ENCODE data around the gene APOC3.
A peak's percentile ranks its signal among the peaks of the same experiment; 100 is the strongest.

APOC3 gene

GRCh38 chr11:116787786-116788486, 41.8 kb upstream of the APOC3 start, which contains the start of gene ZPR1:
Gene ZPR1, minus strand, starts transcription at chr11:116788023. Its CDS starts 33 bp downstream, at chr11:116787990.
- peak; percentile 81 to 89 for DNase-seq

DNA sequence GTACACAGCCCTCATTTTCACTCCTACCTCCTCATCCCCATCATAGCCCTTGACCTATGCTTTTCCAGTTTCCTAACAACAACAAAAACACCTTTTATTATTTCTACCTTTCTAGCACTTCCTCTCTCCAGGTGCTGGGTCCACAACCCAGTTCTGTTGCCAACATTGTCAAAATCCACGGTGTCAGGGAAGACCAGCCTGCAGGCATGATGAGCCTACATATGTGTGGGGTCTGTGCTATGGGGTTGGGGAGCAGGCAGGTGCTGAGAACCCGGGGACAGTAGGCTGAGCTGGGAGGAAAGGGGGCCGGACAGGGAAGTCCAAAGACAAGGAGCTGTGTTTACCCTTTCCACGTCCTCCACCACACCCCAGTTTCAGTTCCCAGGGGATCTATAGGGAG, 41.2 kb upstream of the APOC3 start:
- Histone ChIP-seq H3K27me3 (peaks cover 0 to 3% of the 10 kb centered on the region in 2 donors), H3K36me3 (peaks cover 27 to 32% (median 30%) of the 10 kb centered on the region in 3 donors), H3K4me3 (peak overlapping the region; percentile 98 to 100), H3K4me1 (peaks cover 0 to 35% (median 23%) of the 10 kb centered on the region in 4 donors), H3K27ac (peak overlapping the region; percentile 86 to 88), H3K9me3 (no peaks in the 10 kb centered on the region)
- no peak for DNase-seq
- intact Hi-C loops (cut with DNase I; ENCODE audit: low total_unique reads), result loop anchor here (10.0 kb wide), 1 partner anchor 446 kb away; the partner anchor contains the start of genes PCSK7 and RNF214
- no peak for TF ChIP-seq CTCF (IDR thresholded peaks at IDR 0.05)

More at GRCh38 chr11:116787786-116788486, 41.8 kb upstream of the APOC3 start, which contains the start of gene ZPR1:
- Histone ChIP-seq H3K9me3 (no peaks in the 10 kb centered on the region), H3K27ac (peak within 1 kb of the TSS; percentile 86 to 88), H3K4me1 (peaks cover 0 to 35% (median 23%) of the 10 kb centered on the region in 4 donors), H3K4me3 (peak within 1 kb of the TSS; percentile 98 to 100), H3K36me3 (peaks cover 33 to 38% (median 36%) of the 10 kb centered on the region in 3 donors), H3K27me3 (peaks cover 0 to 3% of the 10 kb centered on the region in 2 donors)
- TF ChIP-seq CTCF (IDR thresholded peaks at IDR 0.05), result peak in 1 of 2 experiments; percentile 31
- intact Hi-C loops (cut with DNase I; ENCODE audit: low total_unique reads), result loop anchor here (10.0 kb wide), 1 partner anchor 447 kb away; the partner anchor contains the start of genes PCSK7 and RNF214

DNA sequence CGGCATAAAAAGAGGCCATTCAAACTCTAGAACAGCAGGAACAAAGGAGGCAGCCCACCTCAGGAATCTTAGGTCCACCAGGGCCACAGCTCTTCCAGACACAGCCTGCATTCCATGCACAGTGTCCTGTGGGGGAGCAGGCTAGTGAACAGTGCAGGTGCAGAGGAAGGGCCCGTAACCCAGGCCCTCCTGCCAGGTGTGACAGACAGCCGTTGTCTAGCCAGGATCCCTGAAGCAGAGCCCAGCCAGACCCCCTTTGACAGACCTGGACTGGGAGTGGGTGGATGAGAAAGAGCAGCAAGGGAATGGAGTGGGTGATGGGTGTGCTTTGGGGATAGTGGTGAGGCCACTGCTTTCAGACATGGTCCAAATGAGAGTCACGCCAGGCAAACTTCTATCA, 40.7 kb upstream of the APOC3 start:
- no peaks in the 10 kb centered on the region for H3K9me3 ChIP-seq
- H3K36me3 ChIP-seq, result peaks cover 22 to 28% (median 26%) of the 10 kb centered on the region in 3 donors
- TF ChIP-seq CTCF (IDR thresholded peaks at IDR 0.05), result no peak
- intact Hi-C loops (cut with DNase I; ENCODE audit: low total_unique reads), result loop anchor here (10.0 kb wide), 1 partner anchor 446 kb away; the partner anchor contains the start of genes PCSK7 and RNF214
- H3K27ac ChIP-seq, result no peak overlapping the region
- peaks cover 0 to 3% of the 10 kb centered on the region in 2 donors for H3K27me3 ChIP-seq
- no peak overlapping the region for H3K4me3 ChIP-seq
- DNase-seq, result no peak
- H3K4me1 ChIP-seq, result peaks cover 0 to 35% (median 23%) of the 10 kb centered on the region in 4 donors

DNA sequence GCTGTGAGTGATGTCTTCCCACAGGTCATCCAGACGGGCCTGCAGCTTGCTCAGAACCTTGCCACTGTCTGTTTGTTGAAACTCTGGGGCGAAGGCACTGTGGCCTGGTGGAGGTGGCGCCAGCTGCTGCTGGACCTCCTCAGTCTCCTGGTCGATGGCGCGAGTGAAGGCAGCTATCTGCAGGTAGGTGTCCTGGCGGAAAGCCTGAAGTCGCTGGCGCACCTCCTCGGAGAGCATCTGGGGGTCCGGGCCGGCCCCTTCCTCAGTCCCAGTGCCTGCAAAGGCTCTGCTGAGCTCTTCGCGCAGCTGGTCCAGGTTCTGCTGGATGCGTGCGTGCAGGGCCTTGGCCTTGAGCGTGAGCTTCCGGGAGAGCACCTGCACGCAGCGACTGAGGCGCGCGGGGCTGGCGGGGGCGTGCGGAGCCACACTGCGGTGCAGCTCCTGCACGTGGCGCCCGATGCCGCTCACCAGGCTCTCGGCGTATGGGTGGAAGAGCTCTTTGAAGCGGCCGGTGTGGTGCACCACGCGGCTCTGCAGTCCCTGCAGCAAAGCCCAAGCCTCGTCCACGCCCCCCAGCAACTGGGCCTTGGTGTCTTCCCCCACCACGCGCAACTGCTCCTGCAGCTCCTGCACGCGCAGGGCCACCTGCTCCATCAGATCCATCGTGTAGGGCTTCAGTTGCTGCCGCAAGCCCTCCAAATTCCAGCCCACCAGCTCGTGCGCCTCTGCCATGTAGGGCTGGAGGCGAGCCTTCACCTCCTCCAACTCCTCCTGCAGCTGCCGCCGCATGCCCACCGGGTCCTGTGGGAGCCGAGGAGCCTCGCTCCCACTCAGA, 39.3 kb upstream of the APOC3 start:
- H3K27ac ChIP-seq, result no peak overlapping the region
- intact Hi-C loops (cut with DNase I; ENCODE audit: low total_unique reads), result loop anchor here (5.0 kb wide), 2 partner anchors 47 to 317 kb away; partner anchors contain the start of gene APOA1
- H3K9me3 ChIP-seq, result no peaks in the 10 kb centered on the region
- no peak for TF ChIP-seq CTCF (IDR thresholded peaks at IDR 0.05)
- H3K27me3 ChIP-seq, result peaks cover 0 to 3% of the 10 kb centered on the region in 2 donors
- peaks cover 8 to 14% (median 12%) of the 10 kb centered on the region in 3 donors for H3K36me3 ChIP-seq
- H3K4me1 ChIP-seq, result peaks cover 0 to 35% (median 23%) of the 10 kb centered on the region in 4 donors
- no peak overlapping the region for H3K4me3 ChIP-seq
- DNase-seq, result no peak
